ENCODE measurements around the gene ANKRD33. TPM values are rescaled to one million over a fixed set of nuclear protein-coding genes. Genes with fewer than 3 reads are reported as not detected.

The ANKRD33 gene
- total and polyA plus RNA-seq, 2 experiments from 2014 or later, result 0.27 to 1.7 TPM

GRCh38 chr12:51866762-51867161 is 21.1 kb upstream of the ANKRD33 start:
- no peaks in the 10 kb centered on the region for H3K9me2 ChIP-seq (ENCODE audit: insufficient read depth)
- H3K27ac Mint-ChIP-seq, result no peak overlapping the region
- H3K4me1 ChIP-seq (ENCODE audit: insufficient read depth), result peaks cover 75% of the 10 kb centered on the region
- DNase-seq (ENCODE audit: low spot score) (no peak), ATAC-seq (no peak)
- no peak overlapping the region for H3K4me3 Mint-ChIP-seq
- H3K27me3 Mint-ChIP-seq (ENCODE audit: insufficient read depth, low read depth, poor library complexity), result peaks cover 44% of the 10 kb centered on the region
- no peak overlapping the region for H2AFZ ChIP-seq
- H3K9me3 Mint-ChIP-seq, result no peaks in the 10 kb centered on the region; the same call in 2 of the 3 replicates
- no peaks in the 10 kb centered on the region for H3K36me3 ChIP-seq (ENCODE audit: insufficient read depth)
- peak overlapping the region; percentile 52; the same call in 1 of the 2 replicates for H3K4me2 ChIP-seq
- no peak for TF ChIP-seq NANOG (IDR thresholded peaks at IDR 0.05; ENCODE audit: borderline replicate concordance)
- no peak overlapping the region for H3K4me3 ChIP-seq
- H3K79me2 ChIP-seq (replicated peaks; ENCODE audit: insufficient read depth), result no peaks in the 10 kb centered on the region
- peaks cover 45% of the 10 kb centered on the region for H3F3A ChIP-seq (replicated peaks; ENCODE audit: low read depth)
- H3K27ac ChIP-seq (ENCODE audit: low read depth), result no peak overlapping the region
- peaks cover 74% of the 10 kb centered on the region for H3K4me1 Mint-ChIP-seq
- H3K36me3 Mint-ChIP-seq (ENCODE audit: low read depth), result no peaks in the 10 kb centered on the region
- peaks cover 53% of the 10 kb centered on the region for H3K27me3 ChIP-seq (ENCODE audit: insufficient read depth)
- no peaks in the 10 kb centered on the region for H4K20me1 ChIP-seq (replicated peaks; ENCODE audit: insufficient read depth)

DNA sequence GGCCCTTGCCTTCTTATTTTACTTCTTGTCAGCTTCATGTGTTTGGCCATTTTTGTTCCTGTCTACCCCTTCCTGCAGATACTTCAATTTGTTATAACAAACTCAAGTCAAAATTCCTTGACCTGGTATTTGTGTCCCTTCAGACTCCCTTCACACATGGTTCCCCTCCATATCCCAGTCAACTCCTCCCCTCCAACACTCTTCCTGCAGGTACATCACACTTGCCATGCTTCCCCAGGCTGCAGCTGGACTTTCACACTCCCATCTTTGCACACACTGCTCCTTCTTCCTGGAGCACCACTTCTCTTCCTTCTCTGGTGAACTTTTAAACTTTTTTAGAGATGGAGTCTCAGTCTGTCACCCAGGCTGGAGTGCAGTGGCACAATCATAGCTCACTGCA is 20.5 kb upstream of the ANKRD33 start:
- H3K4me2 ChIP-seq, result no peak overlapping the region
- no peaks in the 10 kb centered on the region for H4K20me1 ChIP-seq (replicated peaks; ENCODE audit: insufficient read depth)
- peaks cover 44% of the 10 kb centered on the region for H3K27me3 Mint-ChIP-seq (ENCODE audit: insufficient read depth, low read depth, poor library complexity)
- peaks cover 70% of the 10 kb centered on the region for H3K4me1 ChIP-seq (ENCODE audit: insufficient read depth)
- no peak overlapping the region for H2AFZ ChIP-seq
- peaks cover 70% of the 10 kb centered on the region for H3K4me1 Mint-ChIP-seq
- H3K79me2 ChIP-seq (replicated peaks; ENCODE audit: insufficient read depth), result no peaks in the 10 kb centered on the region
- H3K9me3 Mint-ChIP-seq, result no peaks in the 10 kb centered on the region; the same call in 2 of the 3 replicates
- no peaks in the 10 kb centered on the region for H3K9me2 ChIP-seq (ENCODE audit: insufficient read depth)
- no peak overlapping the region for H3K27ac ChIP-seq (ENCODE audit: low read depth)
- H3F3A ChIP-seq (replicated peaks; ENCODE audit: low read depth), result peaks cover 41% of the 10 kb centered on the region
- H3K4me3 Mint-ChIP-seq, result no peak overlapping the region
- no peak overlapping the region for H3K27ac Mint-ChIP-seq
- no peaks in the 10 kb centered on the region for H3K36me3 ChIP-seq (ENCODE audit: insufficient read depth)
- H3K27me3 ChIP-seq (ENCODE audit: insufficient read depth), result peaks cover 49% of the 10 kb centered on the region
- ATAC-seq (no peak), DNase-seq (ENCODE audit: low spot score) (no peak)
- no peak overlapping the region for H3K4me3 ChIP-seq
- H3K36me3 Mint-ChIP-seq (ENCODE audit: low read depth), result no peaks in the 10 kb centered on the region
- TF ChIP-seq NANOG (IDR thresholded peaks at IDR 0.05; ENCODE audit: borderline replicate concordance), result no peak
- TF ChIP-seq ZNF114 (CRISPR knock-in tag; IDR thresholded peaks at IDR 0.05), result no peak
- no peak for TF ChIP-seq CTCF (conservative IDR thresholded peaks at IDR 0.05; ENCODE audit: low read depth in 2 of 2)
- no peak for TF ChIP-seq POLR2AphosphoS5 (IDR thresholded peaks at IDR 0.05; ENCODE audit: low read depth)
- TF ChIP-seq EZH2 (IDR thresholded peaks at IDR 0.05; ENCODE audit: low read depth, unreplicated experiment), result no peak
- no peak for TF ChIP-seq STAT1 (IDR thresholded peaks at IDR 0.05; ENCODE audit: unreplicated experiment)
- TF ChIP-seq, protein P1, sequence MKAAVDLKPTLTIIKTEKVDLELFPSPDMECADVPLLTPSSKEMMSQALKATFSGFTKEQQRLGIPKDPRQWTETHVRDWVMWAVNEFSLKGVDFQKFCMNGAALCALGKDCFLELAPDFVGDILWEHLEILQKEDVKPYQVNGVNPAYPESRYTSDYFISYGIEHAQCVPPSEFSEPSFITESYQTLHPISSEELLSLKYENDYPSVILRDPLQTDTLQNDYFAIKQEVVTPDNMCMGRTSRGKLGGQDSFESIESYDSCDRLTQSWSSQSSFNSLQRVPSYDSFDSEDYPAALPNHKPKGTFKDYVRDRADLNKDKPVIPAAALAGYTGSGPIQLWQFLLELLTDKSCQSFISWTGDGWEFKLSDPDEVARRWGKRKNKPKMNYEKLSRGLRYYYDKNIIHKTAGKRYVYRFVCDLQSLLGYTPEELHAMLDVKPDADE (IDR thresholded peaks at IDR 0.05), result no peak
- TF ChIP-seq, protein P2, sequence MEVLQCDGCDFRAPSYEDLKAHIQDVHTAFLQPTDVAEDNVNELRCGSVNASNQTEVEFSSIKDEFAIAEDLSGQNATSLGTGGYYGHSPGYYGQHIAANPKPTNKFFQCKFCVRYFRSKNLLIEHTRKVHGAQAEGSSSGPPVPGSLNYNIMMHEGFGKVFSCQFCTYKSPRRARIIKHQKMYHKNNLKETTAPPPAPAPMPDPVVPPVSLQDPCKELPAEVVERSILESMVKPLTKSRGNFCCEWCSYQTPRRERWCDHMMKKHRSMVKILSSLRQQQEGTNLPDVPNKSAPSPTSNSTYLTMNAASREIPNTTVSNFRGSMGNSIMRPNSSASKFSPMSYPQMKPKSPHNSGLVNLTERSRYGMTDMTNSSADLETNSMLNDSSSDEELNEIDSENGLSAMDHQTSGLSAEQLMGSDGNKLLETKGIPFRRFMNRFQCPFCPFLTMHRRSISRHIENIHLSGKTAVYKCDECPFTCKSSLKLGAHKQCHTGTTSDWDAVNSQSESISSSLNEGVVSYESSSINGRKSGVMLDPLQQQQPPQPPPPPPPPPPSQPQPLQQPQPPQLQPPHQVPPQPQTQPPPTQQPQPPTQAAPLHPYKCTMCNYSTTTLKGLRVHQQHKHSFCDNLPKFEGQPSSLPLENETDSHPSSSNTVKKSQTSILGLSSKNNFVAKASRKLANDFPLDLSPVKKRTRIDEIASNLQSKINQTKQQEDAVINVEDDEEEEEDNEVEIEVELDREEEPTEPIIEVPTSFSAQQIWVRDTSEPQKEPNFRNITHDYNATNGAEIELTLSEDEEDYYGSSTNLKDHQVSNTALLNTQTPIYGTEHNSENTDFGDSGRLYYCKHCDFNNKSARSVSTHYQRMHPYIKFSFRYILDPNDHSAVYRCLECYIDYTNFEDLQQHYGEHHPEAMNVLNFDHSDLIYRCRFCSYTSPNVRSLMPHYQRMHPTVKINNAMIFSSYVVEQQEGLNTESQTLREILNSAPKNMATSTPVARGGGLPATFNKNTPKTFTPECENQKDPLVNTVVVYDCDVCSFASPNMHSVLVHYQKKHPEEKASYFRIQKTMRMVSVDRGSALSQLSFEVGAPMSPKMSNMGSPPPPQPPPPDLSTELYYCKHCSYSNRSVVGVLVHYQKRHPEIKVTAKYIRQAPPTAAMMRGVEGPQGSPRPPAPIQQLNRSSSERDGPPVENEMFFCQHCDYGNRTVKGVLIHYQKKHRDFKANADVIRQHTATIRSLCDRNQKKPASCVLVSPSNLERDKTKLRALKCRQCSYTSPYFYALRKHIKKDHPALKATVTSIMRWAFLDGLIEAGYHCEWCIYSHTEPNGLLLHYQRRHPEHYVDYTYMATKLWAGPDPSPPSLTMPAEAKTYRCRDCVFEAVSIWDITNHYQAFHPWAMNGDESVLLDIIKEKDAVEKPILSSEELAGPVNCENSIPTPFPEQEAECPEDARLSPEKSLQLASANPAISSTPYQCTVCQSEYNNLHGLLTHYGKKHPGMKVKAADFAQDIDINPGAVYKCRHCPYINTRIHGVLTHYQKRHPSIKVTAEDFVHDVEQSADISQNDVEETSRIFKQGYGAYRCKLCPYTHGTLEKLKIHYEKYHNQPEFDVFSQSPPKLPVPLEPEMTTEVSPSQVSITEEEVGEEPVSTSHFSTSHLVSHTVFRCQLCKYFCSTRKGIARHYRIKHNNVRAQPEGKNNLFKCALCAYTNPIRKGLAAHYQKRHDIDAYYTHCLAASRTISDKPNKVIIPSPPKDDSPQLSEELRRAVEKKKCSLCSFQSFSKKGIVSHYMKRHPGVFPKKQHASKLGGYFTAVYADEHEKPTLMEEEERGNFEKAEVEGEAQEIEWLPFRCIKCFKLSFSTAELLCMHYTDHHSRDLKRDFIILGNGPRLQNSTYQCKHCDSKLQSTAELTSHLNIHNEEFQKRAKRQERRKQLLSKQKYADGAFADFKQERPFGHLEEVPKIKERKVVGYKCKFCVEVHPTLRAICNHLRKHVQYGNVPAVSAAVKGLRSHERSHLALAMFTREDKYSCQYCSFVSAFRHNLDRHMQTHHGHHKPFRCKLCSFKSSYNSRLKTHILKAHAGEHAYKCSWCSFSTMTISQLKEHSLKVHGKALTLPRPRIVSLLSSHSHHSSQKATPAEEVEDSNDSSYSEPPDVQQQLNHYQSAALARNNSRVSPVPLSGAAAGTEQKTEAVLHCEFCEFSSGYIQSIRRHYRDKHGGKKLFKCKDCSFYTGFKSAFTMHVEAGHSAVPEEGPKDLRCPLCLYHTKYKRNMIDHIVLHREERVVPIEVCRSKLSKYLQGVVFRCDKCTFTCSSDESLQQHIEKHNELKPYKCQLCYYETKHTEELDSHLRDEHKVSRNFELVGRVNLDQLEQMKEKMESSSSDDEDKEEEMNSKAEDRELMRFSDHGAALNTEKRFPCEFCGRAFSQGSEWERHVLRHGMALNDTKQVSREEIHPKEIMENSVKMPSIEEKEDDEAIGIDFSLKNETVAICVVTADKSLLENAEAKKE (CRISPR knock-in tag; IDR thresholded peaks at IDR 0.05), result no peak
- TF ChIP-seq REST (IDR thresholded peaks at IDR 0.05; ENCODE audit: unreplicated experiment), result no peak
